Ectodermal cell (in vitro differentiated cells): ENCODE results near the gene ARG2.
"Not testable (repeated sequence)": the region's sequence is repeated elsewhere in the genome, so short reads cannot be mapped to it uniquely, and the experiment has no call there.

Source experiments
- H3K27ac ChIP-seq: 2 replicates; pipeline ENCODE4 v1.7.0; 2013; ENCODE audit warnings: mild to moderate bottlenecking, low read depth, low read length; ENCODE audit not compliant: insufficient read depth, poor library complexity, severe bottlenecking
- H3K27me3 ChIP-seq: 2 replicates; pipeline ENCODE4 v1.7.0; 2013; ENCODE audit warnings: mild to moderate bottlenecking, low read length; ENCODE audit not compliant: insufficient read depth, control insufficient read depth, poor library complexity, severe bottlenecking
- H3K36me3 ChIP-seq: one replicate; pipeline ENCODE4 v1.7.0; 2013; ENCODE audit warnings: low read length; ENCODE audit not compliant: control insufficient read depth, insufficient read depth
- H3K4me1 ChIP-seq: one replicate; pipeline ENCODE4 v1.7.0; 2013; ENCODE audit warnings: low read length; ENCODE audit not compliant: control insufficient read depth, insufficient read depth
- H3K4me3 ChIP-seq: 2 replicates; pipeline ENCODE4 v1.7.0; 2013; ENCODE audit warnings: low read depth, low read length, control low read depth; ENCODE audit not compliant: insufficient read depth
- H3K9me3 ChIP-seq: 2 replicates; pipeline ENCODE4 v1.7.0; 2013; ENCODE audit warnings: mild to moderate bottlenecking, low read length, moderate library complexity; ENCODE audit not compliant: control insufficient read depth
- WGBS, 2 experiments: methylation state at CpG; one replicate each; pipeline ENCODE4 v1.1.7; 2013; ENCODE audit warnings: missing lambda C conversion rate in 2 of 2; 5-methylcytosine and 5-hydroxymethylcytosine counted together

ARG2 gene

GRCh38 chr14:67609642-67610310, 9.9 kb upstream of the ARG2 start:
- WGBS, 2 experiments: 65 to 70% methylated on average over 10 of the region's 10 CpGs
- Histone ChIP-seq H3K27me3 (peaks cover 23% of the 10 kb centered on the region), H3K9me3 (no peaks in the 10 kb centered on the region), H3K4me3 (no peak overlapping the region), H3K4me1 (peaks cover 11% of the 10 kb centered on the region), H3K36me3 (no peaks in the 10 kb centered on the region), H3K27ac (no peak overlapping the region)

GRCh38 chr14:67610491-67610890, 9.2 kb upstream of the ARG2 start:
- Histone ChIP-seq H3K4me3 (no peak overlapping the region), H3K27ac (no peak overlapping the region), H3K36me3 (no peaks in the 10 kb centered on the region), H3K4me1 (peaks cover 11% of the 10 kb centered on the region), H3K9me3 (no peaks in the 10 kb centered on the region), H3K27me3 (peaks cover 24% of the 10 kb centered on the region)
- 67 to 88% methylated on average over 1 of the region's 1 CpG for WGBS, 2 experiments

- H3K27ac ChIP-seq: no peak overlapping the region
- peaks cover 4% of the 10 kb centered on the region for H3K27me3 ChIP-seq
- H3K9me3 ChIP-seq: no peaks in the 10 kb centered on the region
- peaks cover 12% of the 10 kb centered on the region for H3K4me1 ChIP-seq
- no peak overlapping the region for H3K4me3 ChIP-seq
- no peaks in the 10 kb centered on the region for H3K36me3 ChIP-seq
Measured at GRCh38 chr14:67618617-67619063, 1.1 kb upstream of the ARG2 start.

- Histone ChIP-seq H3K27ac (no peak overlapping the region), H3K4me1 (peaks cover 12% of the 10 kb centered on the region), H3K36me3 (no peaks in the 10 kb centered on the region), H3K9me3 (no peaks in the 10 kb centered on the region), H3K4me3 (peak overlapping the region; percentile 80), H3K27me3 (peaks cover under 1% of the 10 kb centered on the region)
- WGBS, 2 experiments: 2% methylated on average over 19 of the region's 19 CpGs
Measured at GRCh38 chr14:67620217-67620785, 581 bp downstream of the ARG2 start.

GRCh38 chr14:67622675-67623074, 3.0 kb downstream of the ARG2 start:
- Histone ChIP-seq H3K27me3 (no peaks in the 10 kb centered on the region), H3K4me3 (no peak overlapping the region), H3K27ac (no peak overlapping the region), H3K36me3 (no peaks in the 10 kb centered on the region), H3K4me1 (peaks cover 12% of the 10 kb centered on the region), H3K9me3 (no peaks in the 10 kb centered on the region)
- 63 to 70% methylated on average over 4 of the region's 4 CpGs for WGBS, 2 experiments

- H3K27ac ChIP-seq: no peak overlapping the region
- whole genome bisulfite sequencing, 2 experiments: 61 to 87% methylated on average over 2 of the region's 2 CpGs
- no peaks in the 10 kb centered on the region for H3K9me3 ChIP-seq
- H3K4me1 ChIP-seq: peaks cover 12% of the 10 kb centered on the region
- no peak overlapping the region for H3K4me3 ChIP-seq
- H3K27me3 ChIP-seq: no peaks in the 10 kb centered on the region
- no peaks in the 10 kb centered on the region for H3K36me3 ChIP-seq
Measured at GRCh38 chr14:67623114-67623513, 3.4 kb downstream of the ARG2 start.

GRCh38 chr14:67626131-67626530, 6.4 kb downstream of the ARG2 start:
- not testable (repeated sequence) for H3K27ac ChIP-seq, H3K36me3 ChIP-seq, H3K4me1 ChIP-seq, H3K9me3 ChIP-seq, H3K27me3 ChIP-seq, H3K4me3 ChIP-seq
- WGBS, 2 experiments: 93 to 100% methylated on average over 1 of the region's 1 CpG

- Histone ChIP-seq H3K36me3 (no peaks in the 10 kb centered on the region), H3K27me3 (no peaks in the 10 kb centered on the region), H3K4me1 (peaks cover 5% of the 10 kb centered on the region), H3K27ac (no peak overlapping the region), H3K4me3 (no peak overlapping the region), H3K9me3 (no peaks in the 10 kb centered on the region)
Measured at GRCh38 chr14:67627519-67627918, 7.8 kb downstream of the ARG2 start.

GRCh38 chr14:67630186-67630585, 10.5 kb downstream of the ARG2 start:
- Histone ChIP-seq H3K27ac (no peak overlapping the region), H3K36me3 (no peaks in the 10 kb centered on the region), H3K4me1 (no peaks in the 10 kb centered on the region), H3K4me3 (no peak overlapping the region), H3K27me3 (no peaks in the 10 kb centered on the region), H3K9me3 (no peaks in the 10 kb centered on the region)
- 94% methylated on average over 3 to 4 of the region's 4 CpGs for WGBS, 2 experiments

- Histone ChIP-seq H3K4me1 (no peaks in the 10 kb centered on the region), H3K36me3 (no peaks in the 10 kb centered on the region), H3K9me3 (no peaks in the 10 kb centered on the region), H3K27ac (no peak overlapping the region), H3K4me3 (no peak overlapping the region), H3K27me3 (no peaks in the 10 kb centered on the region)
- WGBS, 2 experiments: 92 to 93% methylated on average over 5 of the region's 5 CpGs
Measured at GRCh38 chr14:67630938-67631337, 11.2 kb downstream of the ARG2 start.
